ENCODE measurements around the gene IFI35.
"Not testable (repeated sequence)": the region's sequence is repeated elsewhere in the genome, so short reads cannot be mapped to it uniquely, and the experiment has no call there.

Gene IFI35

GRCh38 chr17:43051969-43052368 lies 45.4 kb downstream of the IFI35 start:
- H3K27ac Mint-ChIP-seq: no peak overlapping the region
- peaks cover 27% of the 10 kb centered on the region for H3K36me3 Mint-ChIP-seq (ENCODE audit: low read depth)
- no peaks in the 10 kb centered on the region for H3K27me3 Mint-ChIP-seq (ENCODE audit: low read depth)
- H3K4me3 Mint-ChIP-seq: no peak overlapping the region
- no peaks in the 10 kb centered on the region for H3K9me3 Mint-ChIP-seq
- H3K4me1 Mint-ChIP-seq (ENCODE audit: low read depth): no peaks in the 10 kb centered on the region

DNA sequence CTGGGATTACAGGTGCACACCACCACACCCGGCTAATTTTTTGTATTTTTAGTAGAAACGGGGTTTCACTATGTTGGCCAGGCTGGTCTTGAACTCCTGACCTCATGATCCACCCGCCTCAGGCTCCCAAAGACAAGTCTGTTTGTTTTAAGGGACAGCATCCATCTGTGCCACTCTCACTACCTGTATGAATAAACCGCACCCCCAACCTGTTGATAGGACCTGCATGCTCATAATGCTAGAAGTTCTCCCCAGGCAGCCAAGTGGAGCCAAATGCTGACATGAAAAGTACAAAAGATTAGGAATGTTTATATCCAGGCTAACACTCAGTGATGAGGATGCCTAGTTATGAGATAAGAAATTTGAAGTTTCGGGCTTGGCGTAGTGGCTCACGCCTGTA lies 46.4 kb downstream of the IFI35 start:
- not testable (repeated sequence) for H3K4me3 Mint-ChIP-seq; H3K27me3 Mint-ChIP-seq (ENCODE audit: low read depth); H3K27ac Mint-ChIP-seq; H3K4me1 Mint-ChIP-seq (ENCODE audit: low read depth); H3K9me3 Mint-ChIP-seq
- peaks cover 23% of the 10 kb centered on the region for H3K36me3 Mint-ChIP-seq (ENCODE audit: low read depth)

DNA sequence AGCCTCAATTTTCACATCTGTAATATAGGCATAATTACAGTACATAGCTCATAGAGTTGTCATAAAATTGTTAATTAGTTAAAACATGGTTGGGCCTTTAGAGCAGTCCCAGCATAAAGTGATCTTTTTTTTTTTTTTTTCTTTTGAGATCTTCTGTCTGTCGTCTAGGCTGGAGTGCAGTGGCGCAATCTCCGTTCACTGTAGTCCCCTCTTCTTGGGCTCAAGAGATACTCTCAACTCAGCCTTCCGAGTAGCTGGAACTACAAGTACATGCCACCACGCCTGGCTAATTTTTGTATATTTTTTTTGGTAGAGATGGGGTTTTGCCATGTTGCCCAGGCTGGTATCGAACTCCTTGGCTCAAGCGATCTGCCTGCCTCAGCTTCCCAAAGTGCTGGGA lies 49.5 kb downstream of the IFI35 start:
- H3K27me3 Mint-ChIP-seq (ENCODE audit: low read depth): no peaks in the 10 kb centered on the region
- H3K9me3 Mint-ChIP-seq: no peaks in the 10 kb centered on the region
- H3K4me3 Mint-ChIP-seq: no peak overlapping the region
- H3K4me1 Mint-ChIP-seq (ENCODE audit: low read depth): no peaks in the 10 kb centered on the region
- H3K36me3 Mint-ChIP-seq (ENCODE audit: low read depth): peaks cover 20% of the 10 kb centered on the region
- H3K27ac Mint-ChIP-seq: no peak overlapping the region

DNA sequence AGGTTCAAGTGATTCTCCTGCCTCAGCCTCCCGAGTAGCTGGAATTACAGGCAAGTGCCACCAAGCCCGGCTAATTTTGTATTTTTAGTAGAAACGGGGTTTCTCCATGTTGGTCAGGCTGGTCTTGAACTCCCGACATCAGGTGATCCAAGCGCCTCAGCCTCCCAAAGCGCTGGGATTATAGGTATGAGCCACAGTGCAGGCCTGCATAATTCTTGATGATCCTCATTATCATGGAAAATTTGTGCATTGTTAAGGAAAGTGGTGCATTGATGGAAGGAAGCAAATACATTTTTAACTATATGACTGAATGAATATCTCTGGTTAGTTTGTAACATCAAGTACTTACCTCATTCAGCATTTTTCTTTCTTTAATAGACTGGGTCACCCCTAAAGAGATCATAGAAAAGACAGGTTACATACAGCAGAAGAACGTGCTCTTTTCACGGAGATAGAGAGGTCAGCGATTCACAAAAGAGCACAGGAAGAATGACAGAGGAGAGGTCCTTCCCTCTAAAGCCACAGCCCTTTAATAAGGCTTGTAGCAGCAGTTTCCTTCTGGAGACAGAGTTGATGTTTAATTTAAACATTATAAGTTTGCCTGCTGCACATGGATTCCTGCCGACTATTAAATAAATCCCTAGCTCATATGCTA lies 56.5 kb downstream of the IFI35 start:
- H3K4me1 Mint-ChIP-seq (ENCODE audit: low read depth): no peaks in the 10 kb centered on the region
- no peak overlapping the region for H3K27ac Mint-ChIP-seq
- H3K36me3 Mint-ChIP-seq (ENCODE audit: low read depth): peaks cover 19% of the 10 kb centered on the region
- H3K9me3 Mint-ChIP-seq: no peaks in the 10 kb centered on the region
- H3K4me3 Mint-ChIP-seq: no peak overlapping the region
- no peaks in the 10 kb centered on the region for H3K27me3 Mint-ChIP-seq (ENCODE audit: low read depth)
